HCT116 (cell line): Measurements from ENCODE around the gene ZBTB33. TPM values are rescaled to one million over a fixed set of nuclear protein-coding genes. Genes with fewer than 3 reads are reported as not detected.

Source experiments
- ATAC-seq: fragments of 200-7000 bp; cut with Tn5 transposase; 2 replicates; pipeline ENCODE4 v1.9.1; 2020; ENCODE audit warnings: mild to moderate bottlenecking, moderate library complexity
- BruUV-seq: library from RNA; stranded (reverse); fragments of 400-500 nt; replicated peaks from 2 replicates; lab custom pipeline; 2021; lab: Mats Ljungman, UMichigan
- CTCF ChIA-PET: fragments of 300-600 bp; sonication (Branson Sonifier 250); formaldehyde crosslinking; loops from one replicate; lab custom pipeline; 2021; ENCODE audit warnings: antibody characterized with exemption; lab: Charles Lee
- POLR2A ChIA-PET: fragments of 300-600, 350-600 bp; sonication (Branson Sonifier 250); formaldehyde crosslinking; loops from one replicate; lab custom pipeline; 2021; ENCODE audit warnings: antibody characterized with exemption; lab: Charles Lee
- RAD21 ChIA-PET, 2 experiments: fragments of 300-600 bp; sonication (Branson Sonifier 250); formaldehyde crosslinking; loops; one replicate each; lab custom pipeline; 2023; ENCODE audit warnings: low total read pairs in 2 of 2; ENCODE audit not compliant: uncharacterized antibody in 2 of 2, unreplicated experiment in 2 of 2, low non-redundant PET in 1 of 2; lab: Charles Lee
- DNase-seq: peaks from one replicate; pipeline ENCODE4 v3.0.0-alpha.2; 2010; ENCODE audit warnings: low read depth, low spot score
- H2AFZ ChIP-seq: fragments of 200-600 bp; shearing (Covaris generic), sonication (generic); 2 replicates; pipeline ENCODE4 v1.6.1; 2017; ENCODE audit warnings: low read depth, mixed run types, mixed read lengths, antibody characterized with exemption, low read length; ENCODE audit not compliant: poor library complexity, severe bottlenecking
- H3K27ac ChIP-seq: 2 replicates; pipeline ENCODE4 v1.5.1; 2012; ENCODE audit warnings: low read depth, low read length
- H3K27me3 ChIP-seq: fragments of 200-600 bp; sonication (generic); 2 replicates; pipeline ENCODE4 v1.6.1; 2016; ENCODE audit warnings: mixed run types, low read length, mixed read lengths; ENCODE audit not compliant: insufficient read depth
- H3K36me3 ChIP-seq, 2 experiments: fragments of 200-500 bp in 1 of 2; fragments of 200-600 bp in 1 of 2; sonication (Bioruptor generic) in 1 of 2; sonication (generic) in 1 of 2; 2 replicates each; pipeline versions ENCODE4 v1.5.1 to v1.6.1; 2014 to 2016; ENCODE audit warnings: low read length in 2 of 2, inconsistent platforms in 1 of 2, mixed read lengths in 1 of 2, mixed run types in 1 of 2; ENCODE audit not compliant: insufficient read depth in 2 of 2, control insufficient read depth in 1 of 2
- H3K4me1 ChIP-seq, 2 experiments: fragments of 200-600 bp in 1 of 2; sonication (generic) in 1 of 2; 2 replicates each; pipeline versions ENCODE4 v1.5.1 to v1.6.1; 2012 to 2017; ENCODE audit warnings: low read length in 2 of 2, inconsistent platforms in 1 of 2, mild to moderate bottlenecking in 1 of 2, mixed read lengths in 1 of 2, mixed run types in 1 of 2, moderate library complexity in 1 of 2; ENCODE audit not compliant: insufficient read depth in 2 of 2, control insufficient read depth in 1 of 2
- H3K4me2 ChIP-seq: fragments of 200-600 bp; sonication (generic); 2 replicates; pipeline ENCODE4 v1.6.1; 2017; ENCODE audit warnings: mixed run types, low read length, mixed read lengths
- H3K4me3 ChIP-seq, 2 experiments: fragments of 200-600 bp in 1 of 2; sonication (generic) in 1 of 2; replicated peaks in 1 of 2; 2 replicates each; pipeline ENCODE4 v1.5.1; 2011 to 2016; ENCODE audit warnings: low read length in 2 of 2, control low read depth in 1 of 2, low read depth in 1 of 2, mild to moderate bottlenecking in 1 of 2, mixed read lengths in 1 of 2, mixed run types in 1 of 2
- H3K79me2 ChIP-seq: fragments of 200-600 bp; sonication (generic); 2 replicates; pipeline ENCODE4 v1.6.1; 2017; ENCODE audit warnings: mild to moderate bottlenecking, mixed run types, low read length, moderate library complexity, mixed read lengths; ENCODE audit not compliant: insufficient read depth
- H3K9ac ChIP-seq: fragments of 200-600 bp; sonication (generic); 2 replicates; pipeline ENCODE4 v1.6.1; 2016; ENCODE audit warnings: low read length, mixed read lengths
- H3K9me2 ChIP-seq: fragments of 200-600 bp; sonication (generic), shearing (Covaris generic); 2 replicates; pipeline ENCODE4 v1.6.1; 2017; ENCODE audit warnings: mixed run types, mild to moderate bottlenecking, moderate library complexity; ENCODE audit not compliant: insufficient read depth
- H3K9me3 ChIP-seq, 2 experiments: fragments of 200-500 bp in 1 of 2; fragments of 200-600 bp in 1 of 2; sonication (Bioruptor generic) in 1 of 2; sonication (generic) in 1 of 2; 2 replicates each; pipeline ENCODE4 v1.6.1; 2014 to 2017; ENCODE audit warnings: low read length in 2 of 2, mixed read lengths in 2 of 2, inconsistent platforms in 1 of 2, low read depth in 1 of 2, mild to moderate bottlenecking in 1 of 2, mixed run types in 1 of 2, moderate library complexity in 1 of 2; ENCODE audit not compliant: control insufficient read depth in 1 of 2, insufficient read depth in 1 of 2
- H4K20me1 ChIP-seq: fragments of 200-600 bp; sonication (generic), shearing (Covaris generic); 2 replicates; pipeline ENCODE4 v1.6.1; 2017; ENCODE audit warnings: mixed run types, mild to moderate bottlenecking, moderate library complexity; ENCODE audit not compliant: insufficient read depth
- ATF3 ChIP-seq: IDR thresholded peaks from 2 replicates; pipeline ENCODE4 v1.6.1; 2012
- CBX3 ChIP-seq: IDR thresholded peaks from 2 replicates; pipeline ENCODE4 v1.6.1; 2012; ENCODE audit warnings: low read depth
- EGR1 ChIP-seq: IDR thresholded peaks from 2 replicates; pipeline ENCODE4 v1.6.1; 2012; ENCODE audit warnings: low read depth
- ELF1 ChIP-seq: IDR thresholded peaks from 2 replicates; pipeline ENCODE4 v1.6.1; 2012; ENCODE audit warnings: low read depth, borderline replicate concordance
- EZH2 ChIP-seq: fragments of 200-600 bp; sonication (generic); IDR thresholded peaks from 2 replicates; pipeline ENCODE4 v1.6.1; 2017; ENCODE audit warnings: antibody characterized with exemption, mixed run types
- FOSL1 ChIP-seq: IDR thresholded peaks from 2 replicates; pipeline ENCODE4 v1.6.1; 2012; ENCODE audit warnings: low read depth
- JUND ChIP-seq: IDR thresholded peaks from 2 replicates; pipeline ENCODE4 v1.6.1; 2012
- MAX ChIP-seq: IDR thresholded peaks from 2 replicates; pipeline ENCODE4 v1.6.1; 2012
- POLR2A ChIP-seq: IDR thresholded peaks from 2 replicates; pipeline ENCODE4 v1.7.0; 2011; ENCODE audit warnings: borderline replicate concordance; ENCODE audit not compliant: insufficient read depth, insufficient read length; ENCODE audit errors: extremely low read depth
- RAD21 ChIP-seq: IDR thresholded peaks from 2 replicates; pipeline ENCODE4 v1.6.1; 2012; ENCODE audit warnings: low read depth, mild to moderate bottlenecking
- SP1 ChIP-seq: IDR thresholded peaks from 2 replicates; pipeline ENCODE4 v1.6.1; 2012; ENCODE audit warnings: low read depth
- TCF7L2 ChIP-seq: IDR thresholded peaks from 2 replicates; pipeline ENCODE4 v1.7.0; 2011; ENCODE audit warnings: borderline replicate concordance, inconsistent platforms; ENCODE audit not compliant: insufficient read depth, insufficient read length; ENCODE audit errors: extremely low read depth
- ZFX ChIP-seq: fragments of 450-650 bp; IDR thresholded peaks from 2 replicates; pipeline ENCODE4 v1.6.1; 2017
- intact Hi-C: fragments of 100-400 bp; cut with micrococcal nuclease; formaldehyde crosslinking; loops from 2 replicates; pipeline ENCODE4 v1.10.0; 2022
- total RNA-seq: library from RNA; stranded (reverse); gene quantifications from one replicate; pipeline ENCODE4 v1.2.1, GENCODE V29; 2021; ENCODE audit not compliant: unreplicated experiment

The ZBTB33 gene
- total RNA-seq, 1 experiment from 2014 or later = 12.3 TPM

- intact Hi-C loops = no loop called here
- Histone ChIP-seq H3K9me2 (no peaks in the 10 kb centered on the region), H4K20me1 (no peaks in the 10 kb centered on the region), H3K36me3 (no peaks in the 10 kb centered on the region), H3K9ac (no peak overlapping the region), H3K4me2 (no peak overlapping the region), H3K4me1 (no peaks in the 10 kb centered on the region), H3K79me2 (no peaks in the 10 kb centered on the region)
- ChIA-PET CTCF (no interaction called here), RAD21 (no interaction called here)
- ATAC-seq = no peak
- TF ChIP-seq ELF1 = no peak
- TF ChIP-seq ATF3 = no peak
- TF ChIP-seq SP1 = no peak
- TF ChIP-seq EZH2 = no peak
- no peak for TF ChIP-seq MAX
- TF ChIP-seq ZFX = no peak
- no peak for TF ChIP-seq FOSL1
- TF ChIP-seq EGR1 = no peak
- no peak for TF ChIP-seq TCF7L2
- no peak for TF ChIP-seq RAD21
- no peak for TF ChIP-seq JUND
- no peak for TF ChIP-seq POLR2A
- TF ChIP-seq CBX3 = no peak
- TF ChIP-seq, all 23 proteins: peak for 0
- no peak overlapping the region for H3K4me3 ChIP-seq
- no peak overlapping the region for H3K27ac ChIP-seq
- no TSS peak for BruUV-seq
- H3K9me3 ChIP-seq = no peaks in the 10 kb centered on the region
- H3K27me3 ChIP-seq = no peaks in the 10 kb centered on the region
- POLR2A ChIA-PET = no interaction called here
- no peak overlapping the region for H2AFZ ChIP-seq
- no peak for DNase-seq
Observed at GRCh38 chrX:120236687-120237479, 13.7 kb upstream of the ZBTB33 start.
